LNCaP clone FGC (cell line): Measurements from ENCODE around the gene DDAH2.

Experiments
- DNase-seq: peaks from one replicate; pipeline ENCODE4 v3.0.0-alpha.2; 2011; ENCODE audit warnings: low read depth
- H3K4me3 ChIP-seq: 2 replicates; pipeline ENCODE4 v1.5.1; 2011; ENCODE audit warnings: mild to moderate bottlenecking, low read depth, low read length, control low read depth
- TF ChIP-seq, protein P1 (sequence below): IDR thresholded peaks from 2 replicates; pipeline ENCODE4 v1.5.1; 2012; ENCODE audit warnings: mild to moderate bottlenecking; ENCODE audit not compliant: control insufficient read depth, insufficient read depth; ENCODE audit errors: extremely low read depth

DDAH2 gene

DNA sequence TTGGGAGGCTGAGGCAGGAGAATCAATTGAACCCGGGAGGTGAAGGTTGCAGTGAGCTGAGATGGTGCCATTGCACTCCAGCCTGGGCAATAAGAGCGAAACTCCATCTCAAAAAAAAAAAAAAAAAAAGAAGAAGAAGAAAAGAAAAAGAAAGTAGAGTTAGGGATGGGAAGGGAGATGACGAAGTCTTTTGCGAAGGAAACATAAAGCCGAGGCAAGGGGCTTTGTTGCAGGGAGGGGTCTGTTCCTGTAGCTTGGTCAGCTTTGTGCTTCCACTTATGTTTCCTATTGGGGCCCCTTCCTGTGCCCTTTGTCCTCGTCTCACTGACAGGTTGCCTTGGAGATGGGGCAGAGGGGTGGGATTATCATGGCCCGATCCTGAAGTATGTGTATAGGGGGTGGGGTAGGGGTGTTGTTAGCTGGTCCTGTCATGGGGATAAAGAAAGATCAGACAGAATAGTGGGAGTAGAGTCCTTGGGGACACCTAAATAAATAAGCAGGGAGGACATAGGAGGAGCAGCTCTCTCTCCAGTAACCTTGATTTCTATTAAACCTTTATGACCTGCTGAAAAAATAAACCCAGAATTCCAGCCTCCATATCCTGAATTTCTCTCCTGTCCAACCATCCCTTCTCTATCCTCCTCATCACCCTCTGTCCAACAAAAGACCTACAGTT, 8.4 kb upstream of the DDAH2 start:
- peak overlapping the region; percentile 77 for H3K4me3 ChIP-seq
- TF ChIP-seq, protein P1, sequence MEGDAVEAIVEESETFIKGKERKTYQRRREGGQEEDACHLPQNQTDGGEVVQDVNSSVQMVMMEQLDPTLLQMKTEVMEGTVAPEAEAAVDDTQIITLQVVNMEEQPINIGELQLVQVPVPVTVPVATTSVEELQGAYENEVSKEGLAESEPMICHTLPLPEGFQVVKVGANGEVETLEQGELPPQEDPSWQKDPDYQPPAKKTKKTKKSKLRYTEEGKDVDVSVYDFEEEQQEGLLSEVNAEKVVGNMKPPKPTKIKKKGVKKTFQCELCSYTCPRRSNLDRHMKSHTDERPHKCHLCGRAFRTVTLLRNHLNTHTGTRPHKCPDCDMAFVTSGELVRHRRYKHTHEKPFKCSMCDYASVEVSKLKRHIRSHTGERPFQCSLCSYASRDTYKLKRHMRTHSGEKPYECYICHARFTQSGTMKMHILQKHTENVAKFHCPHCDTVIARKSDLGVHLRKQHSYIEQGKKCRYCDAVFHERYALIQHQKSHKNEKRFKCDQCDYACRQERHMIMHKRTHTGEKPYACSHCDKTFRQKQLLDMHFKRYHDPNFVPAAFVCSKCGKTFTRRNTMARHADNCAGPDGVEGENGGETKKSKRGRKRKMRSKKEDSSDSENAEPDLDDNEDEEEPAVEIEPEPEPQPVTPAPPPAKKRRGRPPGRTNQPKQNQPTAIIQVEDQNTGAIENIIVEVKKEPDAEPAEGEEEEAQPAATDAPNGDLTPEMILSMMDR: no peak
- DNase-seq: no peak

DNA sequence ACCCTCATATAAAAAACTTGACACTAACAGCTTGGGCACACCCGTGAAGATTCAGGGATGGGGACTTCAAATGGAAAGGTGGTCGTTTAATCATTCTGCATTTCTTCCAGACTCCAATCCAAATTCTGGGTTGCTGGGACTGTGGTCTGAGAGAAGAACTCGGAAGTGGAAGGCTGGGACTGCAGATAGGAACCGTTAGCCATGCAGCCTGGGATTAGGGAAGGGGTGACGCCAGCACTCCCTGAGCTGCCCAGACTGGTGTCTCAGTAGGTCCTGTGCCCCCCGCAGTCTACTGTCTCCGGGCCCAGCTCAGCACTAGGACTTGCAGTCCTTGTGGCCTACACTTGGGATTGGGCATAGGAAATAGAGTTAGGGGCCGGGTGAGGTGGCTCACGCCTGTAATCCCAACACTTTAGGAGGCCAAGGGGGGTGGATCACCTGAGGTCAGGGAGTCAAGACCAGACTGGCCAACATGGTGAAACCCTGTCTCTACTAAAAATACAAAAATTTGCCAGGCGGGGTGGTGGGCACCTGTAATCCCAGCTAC, 7.7 kb upstream of the DDAH2 start:
- TF ChIP-seq, protein P1: no peak
- peak overlapping the region; percentile 94 for H3K4me3 ChIP-seq
- DNase-seq: no peak

DNA sequence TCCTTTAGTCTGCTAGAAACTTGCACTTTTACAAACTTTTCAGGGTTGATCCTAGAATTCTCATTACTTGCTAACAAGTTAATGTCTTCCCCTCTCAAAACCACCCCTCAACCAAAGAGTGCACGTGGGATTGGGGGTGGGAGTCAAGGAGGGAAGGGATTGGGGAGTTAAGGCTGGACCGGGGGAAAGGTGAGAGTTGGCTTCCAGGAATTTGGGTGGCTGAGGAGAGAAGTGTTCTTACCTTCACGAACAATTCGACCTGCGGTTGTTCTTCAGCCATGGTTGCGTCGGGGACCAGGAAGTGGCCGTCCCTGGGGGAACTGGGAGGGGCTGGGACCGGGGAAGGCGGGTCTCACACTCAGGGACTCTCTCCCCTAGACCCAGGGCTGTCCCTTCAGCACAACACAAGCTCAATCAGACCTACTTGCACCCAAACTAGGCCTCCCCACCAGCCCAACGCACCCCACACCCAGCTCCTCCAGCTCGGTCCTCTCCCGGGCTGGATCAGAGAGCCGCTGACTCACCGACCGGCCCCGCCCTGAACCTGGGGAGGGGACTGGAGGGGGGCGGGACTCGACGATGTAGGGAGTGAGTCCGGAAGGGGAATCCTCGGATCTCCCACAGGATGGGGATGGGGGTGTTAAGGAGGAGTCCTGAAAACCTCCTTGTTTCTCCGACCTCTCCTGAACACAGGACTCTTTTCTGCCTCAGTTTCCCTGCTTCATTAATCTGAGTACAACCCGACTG, 7.1 kb upstream of the DDAH2 start, which contains the start of gene CLIC1:
Gene CLIC1 (minus strand): TSS at position 510 of the 747 bp plus-strand sequence. CDS start 230 bp downstream, at position 280.
- TF ChIP-seq, protein P1: no peak
- DNase-seq: no peak
- H3K4me3 ChIP-seq: peak within 1 kb of the TSS; percentile 94

DNA sequence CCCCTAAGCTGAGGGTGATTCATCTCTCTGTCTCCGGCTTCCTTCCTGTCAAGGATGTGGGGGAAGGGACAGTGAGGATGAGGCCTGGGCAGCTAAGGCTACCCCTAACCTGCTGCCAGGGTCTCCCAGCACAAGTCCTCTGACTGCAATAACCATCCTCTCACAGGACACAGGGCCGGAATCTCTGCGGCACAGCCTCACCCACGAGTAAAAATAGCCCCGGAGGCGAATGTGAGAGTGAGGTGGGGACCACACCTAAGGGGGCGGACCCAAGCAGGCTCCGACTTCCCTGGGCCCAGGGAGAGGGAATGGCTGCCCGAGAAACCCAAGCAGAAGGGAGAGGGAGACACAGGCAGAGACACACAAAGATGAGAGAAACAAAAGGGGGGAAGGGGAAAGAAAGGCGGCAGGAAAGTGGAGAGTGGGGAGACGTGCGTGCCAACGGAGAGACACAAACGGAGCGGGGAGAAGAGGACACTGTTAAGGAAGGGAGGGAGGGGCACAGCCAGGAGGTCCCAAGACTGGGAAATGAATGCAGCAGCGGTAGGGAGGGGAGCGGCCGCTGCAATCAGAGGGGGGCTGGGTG, 5.8 kb upstream of the DDAH2 start:
- H3K4me3 ChIP-seq: peak overlapping the region; percentile 94
- DNase-seq: no peak
- TF ChIP-seq, protein P1: no peak

DNA sequence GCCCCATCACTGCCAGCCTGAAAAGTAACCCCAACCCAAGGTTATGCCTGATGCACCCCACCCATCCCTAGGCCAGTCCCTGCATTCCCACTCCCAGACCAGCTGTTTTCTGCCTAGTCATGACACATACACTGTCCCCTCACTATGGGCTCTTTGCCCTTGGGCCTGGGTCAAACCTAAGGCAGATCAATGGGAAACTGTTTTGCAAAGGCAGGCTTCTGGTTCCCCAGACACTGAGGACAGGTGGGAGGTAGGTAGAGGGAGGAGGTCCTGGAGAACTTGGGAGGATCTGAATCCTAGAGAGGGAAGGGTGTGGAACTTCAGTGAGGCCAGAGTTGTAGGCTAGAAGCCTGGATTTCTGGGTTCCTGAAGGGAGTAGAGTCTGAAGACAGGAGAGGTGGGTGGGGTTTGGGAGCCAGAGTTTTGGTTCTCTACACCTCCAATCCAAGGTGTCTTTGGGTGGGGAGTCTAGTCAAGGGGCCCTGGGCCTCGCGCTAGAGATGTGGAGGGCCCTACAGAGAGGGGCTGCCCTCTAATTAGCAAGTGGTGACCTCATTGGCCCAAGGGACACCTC, 5.2 kb upstream of the DDAH2 start:
- no peak for DNase-seq
- H3K4me3 ChIP-seq: peak overlapping the region; percentile 94
- TF ChIP-seq, protein P1: no peak

DNA sequence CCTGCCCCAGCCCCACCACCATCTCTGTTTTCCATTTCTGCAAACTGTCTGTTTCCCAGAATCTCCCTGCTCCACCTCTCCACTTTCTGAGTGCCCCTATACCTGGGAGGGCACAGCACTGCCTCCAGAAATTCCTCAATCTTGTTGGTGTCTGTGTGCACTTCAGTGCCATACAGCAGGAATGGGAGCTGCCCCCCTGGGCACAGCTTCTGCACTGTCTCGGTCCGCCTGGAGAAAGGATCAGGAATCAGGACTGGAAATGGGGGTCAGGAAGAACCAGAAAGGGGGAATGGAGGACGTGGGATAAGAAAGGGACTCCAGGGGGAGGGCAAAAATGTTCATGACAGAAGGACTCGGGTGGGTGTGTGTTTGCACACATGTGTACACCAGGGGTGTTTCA, 4.6 kb upstream of the DDAH2 start:
- DNase-seq: no peak
- TF ChIP-seq, protein P1: no peak
- H3K4me3 ChIP-seq: no peak overlapping the region
